ENCODE results near the gene TBC1D14. TPM values are rescaled to one million over a fixed set of nuclear protein-coding genes. Genes with fewer than 3 reads are reported as not detected.

Gene TBC1D14, protein sequence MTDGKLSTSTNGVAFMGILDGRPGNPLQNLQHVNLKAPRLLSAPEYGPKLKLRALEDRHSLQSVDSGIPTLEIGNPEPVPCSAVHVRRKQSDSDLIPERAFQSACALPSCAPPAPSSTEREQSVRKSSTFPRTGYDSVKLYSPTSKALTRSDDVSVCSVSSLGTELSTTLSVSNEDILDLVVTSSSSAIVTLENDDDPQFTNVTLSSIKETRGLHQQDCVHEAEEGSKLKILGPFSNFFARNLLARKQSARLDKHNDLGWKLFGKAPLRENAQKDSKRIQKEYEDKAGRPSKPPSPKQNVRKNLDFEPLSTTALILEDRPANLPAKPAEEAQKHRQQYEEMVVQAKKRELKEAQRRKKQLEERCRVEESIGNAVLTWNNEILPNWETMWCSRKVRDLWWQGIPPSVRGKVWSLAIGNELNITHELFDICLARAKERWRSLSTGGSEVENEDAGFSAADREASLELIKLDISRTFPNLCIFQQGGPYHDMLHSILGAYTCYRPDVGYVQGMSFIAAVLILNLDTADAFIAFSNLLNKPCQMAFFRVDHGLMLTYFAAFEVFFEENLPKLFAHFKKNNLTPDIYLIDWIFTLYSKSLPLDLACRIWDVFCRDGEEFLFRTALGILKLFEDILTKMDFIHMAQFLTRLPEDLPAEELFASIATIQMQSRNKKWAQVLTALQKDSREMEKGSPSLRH
- total RNA-seq, result 10 to 100 TPM; 39.0 to 48.4 (median 43.7) TPM

DNA sequence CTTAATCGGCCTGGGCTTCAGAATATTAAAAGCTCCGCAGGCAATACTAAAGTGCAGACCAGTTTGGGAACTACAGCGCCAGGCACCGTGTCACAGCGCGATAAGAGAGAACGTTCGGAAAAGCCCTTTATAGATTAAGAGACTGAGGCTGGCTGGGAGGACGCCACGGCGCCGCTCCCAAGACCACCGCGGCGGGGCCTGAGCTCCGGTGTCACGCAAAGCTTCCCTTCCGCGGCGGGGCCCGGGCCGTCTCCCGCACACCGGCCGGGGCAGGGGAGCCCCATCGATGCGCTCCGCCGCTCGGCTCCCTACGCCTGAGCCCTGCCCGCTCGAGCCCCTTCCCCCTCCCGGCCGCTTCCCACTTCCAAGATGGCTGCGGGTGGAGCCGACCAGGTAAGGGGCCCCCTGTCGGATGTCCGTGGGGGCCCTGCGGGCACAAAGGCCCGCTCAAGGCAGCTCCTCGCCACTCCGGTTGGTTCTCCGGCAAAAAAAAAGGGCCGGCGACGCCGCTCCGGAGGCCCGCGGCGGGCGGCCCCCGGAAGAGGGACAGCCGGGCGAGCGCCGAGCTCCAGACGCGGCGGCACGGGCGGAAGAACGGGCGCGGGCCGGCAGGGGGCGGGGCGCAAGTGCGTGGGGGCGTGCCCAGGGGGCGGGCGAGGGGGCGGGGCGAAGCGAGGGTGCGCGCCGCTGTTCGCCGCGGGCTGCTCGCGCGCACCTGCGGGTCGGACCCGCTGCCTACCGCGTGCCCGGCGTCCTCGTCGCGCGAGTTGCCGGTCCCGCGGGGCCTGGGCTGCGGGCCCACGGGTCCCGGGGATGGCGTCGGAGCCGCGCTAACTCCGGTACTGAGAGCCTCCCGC lies at the start of gene TBC1D14:
Gene TBC1D14, plus strand, starts transcription at position 714 of the 857 bp plus-strand sequence. CDS start 13,564 bp downstream, outside the sequence.
- TF ChIP-seq, protein P1, sequence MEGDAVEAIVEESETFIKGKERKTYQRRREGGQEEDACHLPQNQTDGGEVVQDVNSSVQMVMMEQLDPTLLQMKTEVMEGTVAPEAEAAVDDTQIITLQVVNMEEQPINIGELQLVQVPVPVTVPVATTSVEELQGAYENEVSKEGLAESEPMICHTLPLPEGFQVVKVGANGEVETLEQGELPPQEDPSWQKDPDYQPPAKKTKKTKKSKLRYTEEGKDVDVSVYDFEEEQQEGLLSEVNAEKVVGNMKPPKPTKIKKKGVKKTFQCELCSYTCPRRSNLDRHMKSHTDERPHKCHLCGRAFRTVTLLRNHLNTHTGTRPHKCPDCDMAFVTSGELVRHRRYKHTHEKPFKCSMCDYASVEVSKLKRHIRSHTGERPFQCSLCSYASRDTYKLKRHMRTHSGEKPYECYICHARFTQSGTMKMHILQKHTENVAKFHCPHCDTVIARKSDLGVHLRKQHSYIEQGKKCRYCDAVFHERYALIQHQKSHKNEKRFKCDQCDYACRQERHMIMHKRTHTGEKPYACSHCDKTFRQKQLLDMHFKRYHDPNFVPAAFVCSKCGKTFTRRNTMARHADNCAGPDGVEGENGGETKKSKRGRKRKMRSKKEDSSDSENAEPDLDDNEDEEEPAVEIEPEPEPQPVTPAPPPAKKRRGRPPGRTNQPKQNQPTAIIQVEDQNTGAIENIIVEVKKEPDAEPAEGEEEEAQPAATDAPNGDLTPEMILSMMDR (IDR thresholded peaks at IDR 0.05; ENCODE audit: low read depth), result no peak

DNA sequence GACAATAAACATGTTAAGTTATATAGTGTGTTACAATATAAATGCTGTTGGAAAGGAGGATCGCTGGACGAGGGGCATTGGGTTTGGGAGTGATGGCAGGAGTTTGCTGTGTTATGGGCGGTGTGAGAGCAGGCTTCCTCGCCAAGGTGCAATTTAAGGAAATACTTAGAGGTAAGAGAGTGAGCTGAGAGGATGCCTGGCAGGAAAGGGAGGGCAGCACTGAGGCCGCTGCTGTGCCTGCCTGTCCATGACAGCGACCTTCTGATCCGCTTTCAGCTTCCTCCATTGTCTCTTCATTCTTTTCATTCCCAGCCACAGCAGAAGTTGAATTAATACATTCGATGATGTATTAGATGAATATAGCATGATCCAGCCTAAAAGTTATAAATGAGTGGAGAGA lies 41.2 kb upstream of the TBC1D14 start:
- TF ChIP-seq, protein P1 (IDR thresholded peaks at IDR 0.05; ENCODE audit: low read depth), result no peak

DNA sequence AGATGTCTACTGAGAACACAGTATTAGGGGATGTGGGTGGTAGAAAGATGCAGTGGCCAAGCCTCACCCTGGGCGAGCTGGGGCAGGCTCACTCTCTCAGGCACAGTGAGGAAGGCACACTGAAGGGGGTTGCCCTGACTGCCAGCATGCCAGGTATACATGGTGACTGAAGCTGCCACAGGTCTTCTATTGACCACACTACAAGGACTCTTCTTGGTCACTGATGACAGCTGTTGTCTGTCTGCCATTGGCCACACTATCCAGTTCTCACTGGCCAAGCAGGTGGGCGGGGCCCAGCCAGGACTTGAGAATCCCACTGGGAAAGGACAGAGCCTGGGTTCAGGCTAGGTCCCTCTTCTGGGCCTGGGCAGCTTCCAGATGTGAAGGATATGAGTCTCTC lies 39.7 kb upstream of the TBC1D14 start:
- TF ChIP-seq, protein P1 (IDR thresholded peaks at IDR 0.05; ENCODE audit: low read depth), result no peak

DNA sequence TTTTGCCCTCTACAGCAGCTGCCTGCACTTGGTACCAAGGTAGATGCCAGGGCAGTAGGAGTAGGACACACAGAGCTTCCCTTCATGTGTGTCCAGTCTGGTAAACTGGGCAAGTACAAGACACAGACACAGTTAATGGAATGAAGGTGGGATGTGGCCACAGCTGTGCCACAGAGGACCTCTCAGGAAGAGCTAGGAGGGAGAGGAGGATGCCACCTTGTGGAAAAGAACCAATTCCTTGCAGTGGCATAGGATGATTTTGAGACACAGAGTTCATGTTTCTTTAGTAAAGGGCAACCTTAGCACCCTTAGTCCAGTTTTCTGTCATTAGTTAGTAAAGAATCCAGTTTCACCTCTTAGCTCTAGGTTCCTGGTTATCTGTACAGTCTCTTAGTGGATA lies 36.3 kb upstream of the TBC1D14 start:
- TF ChIP-seq, protein P1 (IDR thresholded peaks at IDR 0.05; ENCODE audit: low read depth), result no peak

DNA sequence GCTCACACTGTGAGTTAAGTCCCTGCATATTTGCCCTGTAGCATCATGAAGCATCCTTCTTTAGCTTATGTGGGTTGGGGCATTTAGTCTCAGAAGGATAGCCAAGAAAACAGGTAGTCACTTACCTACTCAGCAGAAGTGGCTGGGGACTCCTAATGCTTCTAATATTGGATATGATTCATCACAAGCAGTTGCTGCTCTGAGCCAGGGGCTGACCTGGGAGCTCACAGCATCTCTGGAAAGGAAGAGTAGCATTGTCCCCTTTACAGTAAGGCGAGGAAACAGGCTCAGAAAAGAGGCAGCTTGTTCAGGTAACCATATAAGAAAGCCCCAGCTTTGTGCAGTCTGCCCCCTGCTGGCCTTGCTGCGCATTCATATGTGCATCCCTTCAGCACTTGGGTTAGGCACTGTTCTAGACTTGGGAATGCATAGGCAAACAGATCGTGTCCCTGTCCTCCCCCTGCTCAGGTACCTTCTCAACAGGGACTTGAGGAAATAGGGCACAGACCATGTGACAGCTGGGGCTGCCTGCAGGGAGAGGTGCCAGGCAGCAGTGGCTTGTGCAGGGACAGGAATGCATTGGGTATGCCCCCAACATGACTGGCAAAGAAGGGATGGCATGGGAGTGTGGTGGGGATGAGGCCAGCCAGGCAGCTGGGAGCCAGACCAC lies 35.7 kb upstream of the TBC1D14 start:
- TF ChIP-seq, protein P1 (IDR thresholded peaks at IDR 0.05; ENCODE audit: low read depth), result no peak

DNA sequence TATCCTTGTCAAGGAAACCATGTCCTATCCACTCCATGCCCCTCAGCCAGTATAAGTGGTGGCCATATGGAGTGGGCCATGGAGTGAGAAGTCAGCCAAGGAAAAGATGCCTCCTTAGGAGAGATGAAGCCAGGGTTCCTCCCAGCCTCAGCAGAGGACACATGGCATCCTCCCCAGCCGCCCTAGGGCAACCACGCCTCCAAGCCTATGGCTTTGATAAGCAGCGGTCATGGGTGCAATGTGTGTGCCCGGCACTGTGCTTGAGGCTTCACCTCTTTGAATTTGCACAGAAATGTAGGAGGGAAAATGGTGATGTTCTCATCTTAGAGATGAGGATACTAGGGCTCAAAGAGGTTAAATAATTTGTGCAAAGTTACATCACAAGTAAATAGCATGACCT lies 34.6 kb upstream of the TBC1D14 start:
- TF ChIP-seq, protein P1 (IDR thresholded peaks at IDR 0.05; ENCODE audit: low read depth), result no peak

All from subcutaneous adipose tissue (tissue), 4 donors.